CD4-positive, alpha-beta memory T cell (primary cell): ENCODE measurements around the gene MAPK4. TPM values are rescaled to one million over a fixed set of nuclear protein-coding genes. Genes with fewer than 3 reads are reported as not detected.

Experiments used
- CTCF ChIA-PET: fragments of 350-600 bp; sonication (Branson Sonifier 250); formaldehyde crosslinking; loops from one replicate; lab custom pipeline; 2021; ENCODE audit warnings: inconsistent platforms; ENCODE audit not compliant: partially characterized antibody; lab: Charles Lee
- POLR2A ChIA-PET: fragments of 350-600 bp; sonication (Branson Sonifier 250); formaldehyde crosslinking; loops from one replicate; lab custom pipeline; 2021; ENCODE audit not compliant: partially characterized antibody; lab: Charles Lee
- DNase-seq, 5 donors: peaks; one replicate each; pipeline versions ENCODE4 v3.0.0 to v3.0.0-alpha.2; 2020 to 2022; ENCODE audit warnings: mixed read lengths in 1 of 5
- H3K27ac ChIP-seq: one replicate; pipeline ENCODE4 v1.7.0; 2013; ENCODE audit warnings: low read depth, low read length
- H3K27me3 ChIP-seq: 2 replicates; pipeline ENCODE4 v1.7.0; 2013; ENCODE audit warnings: mild to moderate bottlenecking, low read length, moderate library complexity; ENCODE audit not compliant: insufficient read depth
- H3K36me3 ChIP-seq: 2 replicates; pipeline ENCODE4 v1.7.0; 2013; ENCODE audit warnings: mild to moderate bottlenecking, low read length, moderate library complexity; ENCODE audit not compliant: insufficient read depth
- H3K4me1 ChIP-seq: 2 replicates; pipeline ENCODE4 v1.7.0; 2013; ENCODE audit warnings: mild to moderate bottlenecking, low read length, moderate library complexity; ENCODE audit not compliant: insufficient read depth
- H3K4me3 ChIP-seq, 2 donors: one replicate each; pipeline ENCODE4 v1.7.0; 2013; ENCODE audit warnings: low read length in 2 of 2, mild to moderate bottlenecking in 1 of 2
- H3K9me3 ChIP-seq, 2 donors: one replicate each; pipeline ENCODE4 v1.7.0; 2013; ENCODE audit warnings: low read length in 2 of 2, control low read depth in 1 of 2; ENCODE audit not compliant: control insufficient read depth in 1 of 2
- H3K27ac Mint-ChIP-seq, 7 donors: one replicate each; pipeline ENCODE4 v1.8.0; 2020 to 2021; ENCODE audit warnings: mixed read lengths in 7 of 7, mild to moderate bottlenecking in 6 of 7, inconsistent platforms in 3 of 7, moderate library complexity in 3 of 7
- H3K27me3 Mint-ChIP-seq, 2 donors: one replicate each; pipeline ENCODE4 v1.8.0; 2020 to 2021; ENCODE audit warnings: mixed read lengths in 2 of 2
- H3K36me3 Mint-ChIP-seq, 2 donors: one replicate each; pipeline ENCODE4 v1.8.0; 2020 to 2021; ENCODE audit warnings: mixed read lengths in 2 of 2, inconsistent platforms in 1 of 2, mild to moderate bottlenecking in 1 of 2
- H3K4me1 Mint-ChIP-seq, 4 donors: one replicate each; pipeline ENCODE4 v1.8.0; 2020 to 2021; ENCODE audit warnings: mixed read lengths in 4 of 4, mild to moderate bottlenecking in 1 of 4
- H3K4me3 Mint-ChIP-seq, 8 donors: one replicate each; pipeline ENCODE4 v1.8.0; 2020 to 2021; ENCODE audit warnings: mixed read lengths in 8 of 8, mild to moderate bottlenecking in 7 of 8, moderate library complexity in 6 of 8, inconsistent platforms in 3 of 8
- H3K9me3 Mint-ChIP-seq, 8 donors: one replicate each; pipeline ENCODE4 v1.8.0; 2020 to 2021; ENCODE audit warnings: mixed read lengths in 8 of 8, mild to moderate bottlenecking in 5 of 8, inconsistent platforms in 3 of 8, moderate library complexity in 1 of 8
- intact Hi-C: fragments of 100-400 bp; cut with micrococcal nuclease; formaldehyde crosslinking; loops from one replicate; pipeline ENCODE4 v1.15.1; 2023
- polyA plus RNA-seq, 2 donors: library from polyadenylated mRNA; unstranded; fragments of 300-500 nt; fragmentation: Illumina TruSeq; gene quantifications; one replicate each; pipeline ENCODE4 v1.2.3, GENCODE V29; 2021
- total RNA-seq, 2 experiments: library from RNA; stranded (reverse); gene quantifications; one replicate each; pipeline ENCODE4 v1.2.3, GENCODE V29; 2021

The MAPK4 gene
- total and polyA plus RNA-seq, 4 experiments from 2014 or later, result not detected

DNA sequence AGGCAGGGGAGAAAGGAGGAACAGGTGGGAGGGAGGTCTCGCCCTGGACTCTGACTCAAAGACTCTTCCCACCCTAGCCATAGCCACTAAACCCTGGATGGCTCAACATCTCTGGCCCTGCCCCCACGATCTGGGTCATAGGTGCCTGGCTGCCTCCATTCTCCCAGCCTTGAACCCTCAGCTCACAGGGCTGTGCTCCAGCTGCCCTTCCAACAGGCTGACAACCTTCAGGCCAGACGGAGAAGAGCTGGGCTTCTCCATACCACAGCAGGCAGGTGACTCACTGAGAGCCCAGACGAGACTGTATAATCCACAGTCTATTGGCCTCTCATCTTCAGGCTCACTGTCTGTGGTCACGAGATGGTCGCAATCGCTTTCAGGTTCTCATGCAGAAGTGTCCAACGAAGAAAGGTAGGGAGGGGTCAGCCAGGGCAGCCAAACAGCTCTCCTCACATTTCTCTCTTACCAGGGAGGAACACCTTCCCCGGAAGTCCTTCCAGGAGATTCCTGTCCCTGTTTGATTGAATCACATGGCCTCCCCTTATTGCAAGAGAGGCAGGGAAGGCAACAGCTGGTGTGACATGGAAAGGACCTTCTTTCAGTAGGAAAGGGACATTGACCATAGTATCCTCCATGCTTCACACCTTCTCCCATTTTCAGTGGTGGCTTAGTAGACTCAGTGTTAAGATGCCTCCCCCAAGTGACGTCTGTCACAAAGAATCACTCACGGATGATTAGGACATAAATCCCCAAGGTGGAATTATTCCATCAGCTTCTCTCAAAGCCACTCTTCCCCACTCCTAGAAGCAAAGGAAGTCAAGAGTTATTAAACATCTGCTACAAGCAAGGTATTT, 159.8 kb downstream of the MAPK4 start:
- H3K27me3 ChIP-seq, result no peaks in the 10 kb centered on the region
- POLR2A ChIA-PET, result no interaction called here
- no peaks in the 10 kb centered on the region for H3K9me3 ChIP-seq
- CTCF ChIA-PET, result no interaction called here
- Mint-ChIP-seq H3K27me3 (peaks cover 6 to 10% of the 10 kb centered on the region in 2 donors), H3K36me3 (no peaks in the 10 kb centered on the region), H3K27ac (no peak overlapping the region), H3K4me1 (no peaks in the 10 kb centered on the region), H3K9me3 (peaks cover 0 to 11% (median 4%) of the 10 kb centered on the region in 8 donors), H3K4me3 (peak overlapping the region in 1 of 8 donors; percentile 22)
- no peak overlapping the region for H3K4me3 ChIP-seq
- DNase-seq, result no peak
- H3K4me1 ChIP-seq, result no peaks in the 10 kb centered on the region
- H3K36me3 ChIP-seq, result no peaks in the 10 kb centered on the region
- no peak overlapping the region for H3K27ac ChIP-seq
- intact Hi-C loops, result no loop called here

- H3K27me3 Mint-ChIP-seq, result peaks cover 6 to 10% of the 10 kb centered on the region in 2 donors
Observed at GRCh38 chr18:50720325-50720674, 160.4 kb downstream of the MAPK4 start.

DNA sequence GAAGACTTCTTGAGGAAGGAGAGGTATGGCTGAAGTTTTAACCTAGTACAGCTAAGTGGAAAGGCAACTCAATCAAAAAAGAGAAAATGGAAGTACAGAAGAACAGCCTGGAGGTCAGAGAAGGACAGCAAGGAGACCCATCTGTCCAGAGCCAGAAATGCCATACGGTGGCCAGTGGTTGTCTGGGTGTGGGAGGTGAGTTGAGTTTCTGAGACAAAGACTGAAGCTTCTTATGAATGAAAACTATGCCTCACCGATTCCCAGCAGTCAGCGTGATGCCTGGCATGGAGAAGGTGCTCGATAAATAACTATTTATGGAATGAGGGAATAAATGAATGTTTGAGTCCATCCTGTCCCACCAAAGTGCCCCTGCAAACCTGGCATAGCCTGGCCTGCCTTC, 161.1 kb downstream of the MAPK4 start:
- Mint-ChIP-seq H3K27me3 (peaks cover 6 to 10% of the 10 kb centered on the region in 2 donors), H3K4me1 (no peaks in the 10 kb centered on the region), H3K9me3 (peaks cover 0 to 5% (median under 1%) of the 10 kb centered on the region in 8 donors), H3K27ac (peak overlapping the region in 1 of 7 donors; percentile 7), H3K4me3 (no peak overlapping the region), H3K36me3 (no peaks in the 10 kb centered on the region)
- H3K4me3 ChIP-seq, result no peak overlapping the region
- H3K27me3 ChIP-seq, result no peaks in the 10 kb centered on the region
- CTCF ChIA-PET, result no interaction called here
- DNase-seq, result no peak
- POLR2A ChIA-PET, result no interaction called here
- no peaks in the 10 kb centered on the region for H3K4me1 ChIP-seq
- H3K36me3 ChIP-seq, result no peaks in the 10 kb centered on the region
- H3K9me3 ChIP-seq, result no peaks in the 10 kb centered on the region
- intact Hi-C loops, result no loop called here
- H3K27ac ChIP-seq, result no peak overlapping the region

More at GRCh38 chr18:50720325-50720674, 160.4 kb downstream of the MAPK4 start:
- no peaks in the 10 kb centered on the region for H3K4me1 ChIP-seq
- no peaks in the 10 kb centered on the region for H3K9me3 ChIP-seq
- H3K9me3 Mint-ChIP-seq, result peaks cover 0 to 9% (median 4%) of the 10 kb centered on the region in 8 donors
- no peak for DNase-seq
- ChIA-PET POLR2A (no interaction called here), CTCF (no interaction called here)
- H3K4me1 Mint-ChIP-seq, result no peaks in the 10 kb centered on the region
- intact Hi-C loops, result no loop called here
- H3K27ac Mint-ChIP-seq, result no peak overlapping the region
- no peaks in the 10 kb centered on the region for H3K36me3 ChIP-seq
- no peaks in the 10 kb centered on the region for H3K27me3 ChIP-seq
- H3K36me3 Mint-ChIP-seq, result no peaks in the 10 kb centered on the region
- no peak overlapping the region for H3K27ac ChIP-seq
- no peak overlapping the region for H3K4me3 ChIP-seq
- no peak overlapping the region for H3K4me3 Mint-ChIP-seq

GRCh38 chr18:50721451-50722120, 161.7 kb downstream of the MAPK4 start:
- Mint-ChIP-seq H3K36me3 (no peaks in the 10 kb centered on the region), H3K9me3 (peaks cover 0 to 3% (median 0%) of the 10 kb centered on the region in 8 donors), H3K27me3 (peaks cover 6 to 8% of the 10 kb centered on the region in 2 donors), H3K4me1 (no peaks in the 10 kb centered on the region), H3K27ac (no peak overlapping the region), H3K4me3 (no peak overlapping the region)
- POLR2A ChIA-PET, result no interaction called here
- Histone ChIP-seq H3K4me1 (no peaks in the 10 kb centered on the region), H3K4me3 (no peak overlapping the region), H3K36me3 (no peaks in the 10 kb centered on the region), H3K9me3 (no peaks in the 10 kb centered on the region), H3K27ac (no peak overlapping the region), H3K27me3 (no peaks in the 10 kb centered on the region)
- intact Hi-C loops, result no loop called here
- CTCF ChIA-PET, result no interaction called here
- DNase-seq, result no peak

GRCh38 chr18:50722311-50722710, 162.4 kb downstream of the MAPK4 start:
- H3K4me1 Mint-ChIP-seq, result peaks cover 0 to 3% (median 0%) of the 10 kb centered on the region in 4 donors
- ChIA-PET CTCF (no interaction called here), POLR2A (no interaction called here)
- no peaks in the 10 kb centered on the region for H3K4me1 ChIP-seq
- peaks cover 5 to 6% of the 10 kb centered on the region in 2 donors for H3K27me3 Mint-ChIP-seq
- no peaks in the 10 kb centered on the region for H3K9me3 Mint-ChIP-seq
- no peak overlapping the region for H3K27ac ChIP-seq
- no peak overlapping the region for H3K4me3 Mint-ChIP-seq
- H3K36me3 Mint-ChIP-seq, result no peaks in the 10 kb centered on the region
- no peak for DNase-seq
- H3K36me3 ChIP-seq, result no peaks in the 10 kb centered on the region
- H3K27ac Mint-ChIP-seq, result no peak overlapping the region
- no peak overlapping the region for H3K4me3 ChIP-seq
- intact Hi-C loops, result no loop called here
- H3K27me3 ChIP-seq, result no peaks in the 10 kb centered on the region
- no peaks in the 10 kb centered on the region for H3K9me3 ChIP-seq

- POLR2A ChIA-PET, result no interaction called here
- no peaks in the 10 kb centered on the region for H3K9me3 ChIP-seq
- H3K27me3 ChIP-seq, result no peaks in the 10 kb centered on the region
- CTCF ChIA-PET, result no interaction called here
- Mint-ChIP-seq H3K27me3 (peaks cover 2 to 5% of the 10 kb centered on the region in 2 donors), H3K36me3 (no peaks in the 10 kb centered on the region), H3K27ac (no peak overlapping the region), H3K9me3 (no peaks in the 10 kb centered on the region), H3K4me1 (peaks cover 0 to 3% (median 0%) of the 10 kb centered on the region in 4 donors), H3K4me3 (no peak overlapping the region)
- no peaks in the 10 kb centered on the region for H3K36me3 ChIP-seq
- H3K4me3 ChIP-seq, result no peak overlapping the region
- intact Hi-C loops, result no loop called here
- no peak overlapping the region for H3K27ac ChIP-seq
- no peak for DNase-seq
- H3K4me1 ChIP-seq, result no peaks in the 10 kb centered on the region
Observed at GRCh38 chr18:50724751-50725151, 164.9 kb downstream of the MAPK4 start.

DNA sequence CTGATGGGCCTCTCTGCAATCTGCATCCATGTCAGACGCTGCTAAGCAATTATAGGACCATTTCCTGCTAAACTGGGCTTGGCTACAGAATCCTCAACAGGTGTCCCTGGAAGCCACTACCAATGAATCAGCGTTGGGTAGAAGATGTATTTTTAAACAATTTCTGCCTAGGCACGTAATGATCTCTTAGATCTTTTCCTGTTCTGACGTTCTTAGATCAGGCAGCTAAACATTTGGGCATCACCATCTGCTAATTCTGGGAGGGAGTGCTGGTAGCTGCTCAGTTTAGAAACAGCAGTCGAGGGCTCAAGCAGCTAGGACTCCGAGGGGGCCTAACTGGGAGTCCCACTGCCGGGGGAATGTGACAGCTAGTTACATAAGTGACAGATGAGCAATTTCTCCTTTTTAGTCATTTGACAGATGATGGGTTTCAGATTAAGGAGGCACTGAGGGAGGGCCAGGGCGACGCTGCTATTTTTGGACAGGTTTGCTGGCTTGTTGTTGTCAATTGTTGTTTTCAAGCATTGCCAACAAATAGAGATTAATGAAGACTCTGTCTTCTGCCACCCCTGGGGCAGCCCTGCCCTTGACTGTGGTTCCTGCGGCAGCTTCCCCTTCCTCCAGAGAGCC, 167.2 kb downstream of the MAPK4 start:
- ChIA-PET POLR2A (no interaction called here), CTCF (no interaction called here)
- no peaks in the 10 kb centered on the region for H3K27me3 Mint-ChIP-seq
- no peak overlapping the region for H3K27ac Mint-ChIP-seq
- no peaks in the 10 kb centered on the region for H3K9me3 Mint-ChIP-seq
- Histone ChIP-seq H3K27ac (no peak overlapping the region), H3K27me3 (no peaks in the 10 kb centered on the region), H3K36me3 (no peaks in the 10 kb centered on the region), H3K4me3 (no peak overlapping the region), H3K9me3 (no peaks in the 10 kb centered on the region), H3K4me1 (no peaks in the 10 kb centered on the region)
- no peak for DNase-seq
- H3K4me3 Mint-ChIP-seq, result no peak overlapping the region
- intact Hi-C loops, result no loop called here
- H3K4me1 Mint-ChIP-seq, result peaks cover 0 to 3% (median 0%) of the 10 kb centered on the region in 4 donors
- H3K36me3 Mint-ChIP-seq, result no peaks in the 10 kb centered on the region
